Activated effector memory CD4-positive, alpha-beta T cell treated with Interleukin-2 at 50 U/mL for 16 hours (primary cell): ENCODE data around the gene PRRC2C.

Source experiments
- DNase-seq: peaks from one replicate; pipeline ENCODE4 v3.0.0-alpha.2; 2020

The PRRC2C gene

DNA sequence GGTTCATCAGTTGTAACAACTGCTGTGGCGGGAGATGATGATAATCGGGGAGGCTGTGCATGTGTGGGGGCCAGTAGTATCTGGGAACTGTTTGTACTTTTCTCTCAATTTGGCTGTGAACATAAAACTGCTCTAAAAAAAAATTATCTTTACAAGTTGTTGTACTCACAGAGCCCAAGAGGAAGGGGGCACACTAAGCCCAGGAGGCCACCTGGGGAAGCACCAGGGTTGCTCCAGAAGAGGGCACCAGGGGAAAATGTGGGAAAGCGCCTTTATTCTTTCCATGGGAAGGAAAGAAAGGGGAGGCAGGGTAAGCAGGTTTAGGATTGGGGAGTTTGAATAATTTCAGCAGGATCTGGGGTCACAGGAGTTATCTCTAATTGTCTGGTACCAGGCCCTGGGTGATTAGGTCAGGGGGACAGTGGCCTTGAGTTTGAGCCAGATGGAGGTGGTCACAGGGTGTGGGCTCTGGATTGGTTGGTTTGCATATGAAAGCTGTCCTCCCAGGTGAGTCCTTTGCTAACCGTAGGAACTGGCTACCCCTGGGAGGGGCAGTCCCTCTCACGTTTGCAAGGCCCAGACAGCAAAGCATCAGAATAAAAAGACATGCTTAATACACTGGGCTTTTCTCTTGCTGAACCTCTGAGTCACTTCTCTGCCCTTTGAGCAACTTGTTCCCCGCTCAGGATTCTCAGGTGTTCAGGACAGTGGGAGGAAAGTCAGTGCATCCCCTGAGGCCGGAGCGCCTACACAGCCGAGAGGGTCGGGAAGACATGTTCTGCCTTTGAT, 155.9 kb downstream of the PRRC2C start:
- DNase-seq: no peak

DNA sequence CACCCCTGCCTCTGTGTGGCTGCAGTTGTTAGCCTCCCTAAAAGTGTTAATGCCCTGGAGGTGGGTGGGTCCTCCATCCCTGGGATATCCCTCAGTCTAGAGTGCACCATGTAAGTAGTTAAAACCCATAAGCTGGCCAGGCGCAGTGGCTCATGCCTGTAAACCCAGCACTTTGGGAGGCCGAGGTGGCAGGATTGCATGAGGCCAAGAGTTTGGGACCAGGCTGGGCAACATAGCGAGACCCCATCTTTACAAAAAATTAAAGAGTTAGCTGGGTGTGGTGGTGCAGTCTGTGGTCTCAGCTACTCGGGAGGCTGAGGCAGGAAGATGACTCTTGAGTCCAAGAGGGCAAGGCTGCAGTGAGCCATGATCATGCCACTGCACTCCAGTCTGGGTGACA, 156.9 kb downstream of the PRRC2C start:
- DNase-seq: no peak
